GM12801 (cell line): ENCODE data around the gene FANCG.

Source experiments
- TF ChIP-seq, protein P1 (sequence below): IDR thresholded peaks from one replicate; pipeline ENCODE4 v1.5.1; 2011; ENCODE audit warnings: control low read depth; ENCODE audit not compliant: insufficient read length; ENCODE audit errors: extremely low read depth

The FANCG gene

DNA sequence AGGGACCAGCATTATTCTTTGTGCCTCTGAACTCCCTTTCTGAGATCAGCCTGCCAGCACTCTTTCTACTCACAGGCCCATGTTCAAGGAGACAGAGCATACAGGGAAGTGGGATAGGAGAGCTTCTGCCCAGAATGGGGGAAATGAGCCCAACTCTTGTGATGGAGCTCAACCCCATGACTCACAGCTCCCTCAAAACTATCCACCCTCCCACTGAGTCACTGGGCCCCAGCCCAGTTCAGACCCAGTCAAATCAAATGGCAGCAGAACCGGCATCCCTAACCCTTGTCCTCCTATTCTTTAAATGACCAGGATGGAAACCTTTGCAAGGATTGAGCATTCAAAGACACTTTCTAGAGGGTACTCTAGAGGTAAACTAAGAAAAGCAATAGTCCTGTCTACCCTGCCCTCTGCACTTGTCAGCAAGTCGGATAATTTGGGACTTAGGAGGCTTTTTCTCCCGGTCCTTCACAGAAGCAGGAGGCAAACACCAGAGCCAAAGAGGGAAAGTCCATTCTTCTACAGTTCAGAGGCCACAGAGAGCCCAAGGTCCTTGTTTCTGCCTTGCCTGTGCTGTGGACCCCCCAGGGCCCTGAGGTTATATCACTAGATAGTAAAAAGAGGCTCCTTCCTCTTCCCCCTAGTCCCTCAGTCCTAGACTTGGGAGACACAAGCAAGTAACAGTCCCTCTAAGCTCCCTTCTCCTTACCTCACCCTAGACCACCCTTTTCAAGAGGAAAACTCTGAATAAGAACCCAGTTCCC, 32.7 kb upstream of the FANCG start:
- TF ChIP-seq, protein P1, sequence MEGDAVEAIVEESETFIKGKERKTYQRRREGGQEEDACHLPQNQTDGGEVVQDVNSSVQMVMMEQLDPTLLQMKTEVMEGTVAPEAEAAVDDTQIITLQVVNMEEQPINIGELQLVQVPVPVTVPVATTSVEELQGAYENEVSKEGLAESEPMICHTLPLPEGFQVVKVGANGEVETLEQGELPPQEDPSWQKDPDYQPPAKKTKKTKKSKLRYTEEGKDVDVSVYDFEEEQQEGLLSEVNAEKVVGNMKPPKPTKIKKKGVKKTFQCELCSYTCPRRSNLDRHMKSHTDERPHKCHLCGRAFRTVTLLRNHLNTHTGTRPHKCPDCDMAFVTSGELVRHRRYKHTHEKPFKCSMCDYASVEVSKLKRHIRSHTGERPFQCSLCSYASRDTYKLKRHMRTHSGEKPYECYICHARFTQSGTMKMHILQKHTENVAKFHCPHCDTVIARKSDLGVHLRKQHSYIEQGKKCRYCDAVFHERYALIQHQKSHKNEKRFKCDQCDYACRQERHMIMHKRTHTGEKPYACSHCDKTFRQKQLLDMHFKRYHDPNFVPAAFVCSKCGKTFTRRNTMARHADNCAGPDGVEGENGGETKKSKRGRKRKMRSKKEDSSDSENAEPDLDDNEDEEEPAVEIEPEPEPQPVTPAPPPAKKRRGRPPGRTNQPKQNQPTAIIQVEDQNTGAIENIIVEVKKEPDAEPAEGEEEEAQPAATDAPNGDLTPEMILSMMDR: no peak

DNA sequence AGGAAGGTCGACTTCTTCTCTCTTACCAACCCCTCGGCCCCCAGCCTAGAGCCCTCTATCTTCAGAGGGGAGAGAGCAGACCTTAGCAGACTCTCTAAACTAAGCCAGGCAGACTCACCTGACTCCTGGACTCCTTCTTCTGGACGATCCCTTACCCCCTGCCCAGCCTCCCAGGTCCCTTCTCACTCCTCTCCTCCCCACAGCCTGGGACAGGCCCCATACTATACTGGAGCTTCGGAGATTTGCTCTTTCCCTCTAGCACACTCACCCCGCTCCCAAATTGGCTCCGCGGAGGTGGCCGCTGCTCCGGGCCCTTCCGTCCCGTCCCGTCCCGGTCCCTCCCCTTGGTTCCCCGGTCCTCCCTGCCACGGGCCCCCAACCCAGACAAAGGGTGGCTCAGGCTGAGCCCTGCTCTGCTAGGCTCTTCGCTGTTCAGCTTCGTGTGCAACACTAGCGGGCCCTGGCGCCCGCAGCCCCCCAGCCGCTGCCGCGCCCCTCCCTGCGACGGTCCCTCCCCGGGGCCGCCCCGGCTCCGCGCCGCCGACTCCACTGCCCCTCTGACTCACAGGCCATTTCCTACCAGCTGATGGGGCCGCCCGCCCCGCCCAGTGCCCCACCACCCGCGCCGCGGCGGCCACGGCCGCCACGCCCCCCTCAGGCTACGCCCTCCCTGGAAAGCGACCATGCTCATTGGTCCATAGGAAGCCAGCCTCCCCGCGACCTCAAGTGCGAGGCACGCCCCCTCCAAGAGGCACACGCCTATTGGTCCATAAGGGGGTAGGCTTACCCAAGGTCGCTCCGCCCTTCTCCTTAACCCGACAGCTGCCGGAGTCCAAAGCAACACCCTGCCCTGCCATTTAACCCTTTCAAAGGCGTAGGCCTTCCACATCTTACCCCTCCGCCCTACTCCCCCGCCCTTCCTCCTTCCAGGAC, 31.5 kb upstream of the FANCG start:
- TF ChIP-seq, protein P1: no peak

DNA sequence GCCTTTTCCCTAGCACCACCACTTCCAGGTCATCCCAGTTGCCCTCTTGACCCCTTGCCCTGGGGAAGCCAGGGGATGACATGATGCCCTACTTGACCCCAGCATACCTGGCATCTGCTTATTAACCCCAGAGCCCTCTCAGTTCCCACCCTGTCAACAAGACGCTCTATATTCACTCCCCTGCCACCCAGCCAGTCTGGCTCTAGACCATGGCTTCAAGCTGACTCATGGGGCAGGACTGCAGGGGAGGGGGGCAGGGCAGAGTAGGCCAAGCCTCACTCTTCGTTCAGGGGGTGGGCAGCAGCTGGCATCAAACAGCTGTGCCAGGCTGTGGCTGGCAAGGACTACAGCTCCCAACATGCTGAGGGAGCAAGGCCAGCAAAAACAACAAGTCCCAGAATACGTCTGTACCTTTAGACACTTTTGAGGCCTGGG, 30.6 kb upstream of the FANCG start:
- TF ChIP-seq, protein P1: no peak

DNA sequence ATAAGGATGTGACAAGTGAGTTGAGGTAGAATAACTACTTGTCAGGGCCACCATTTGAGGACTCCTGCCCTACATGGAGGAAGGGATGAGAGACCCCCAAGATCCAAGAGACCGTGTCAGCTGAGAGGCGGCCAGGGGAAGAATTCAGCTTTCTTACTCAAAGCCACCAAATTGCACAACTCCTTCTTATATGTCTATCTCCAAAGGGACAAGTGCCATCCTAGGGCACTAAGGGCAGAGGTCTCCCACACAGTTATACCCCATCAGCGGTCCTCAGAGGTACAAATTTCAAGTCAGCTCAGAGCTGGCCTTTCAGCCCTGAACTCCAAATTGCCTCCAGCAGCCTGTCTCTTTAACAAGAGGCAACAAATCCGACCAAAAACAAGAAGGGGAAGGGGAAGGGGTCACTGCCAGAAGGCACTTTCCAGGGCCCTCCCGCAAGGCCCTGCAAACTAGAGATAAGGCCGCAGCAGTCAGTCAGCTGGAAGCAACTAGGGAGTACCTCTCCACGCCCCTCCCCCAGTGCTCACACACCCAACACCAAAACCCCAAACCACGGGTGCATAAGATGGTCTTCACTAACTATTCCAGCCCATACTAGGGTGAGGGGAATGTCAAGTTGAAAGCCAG, 29.3 kb upstream of the FANCG start:
- TF ChIP-seq, protein P1: no peak

DNA sequence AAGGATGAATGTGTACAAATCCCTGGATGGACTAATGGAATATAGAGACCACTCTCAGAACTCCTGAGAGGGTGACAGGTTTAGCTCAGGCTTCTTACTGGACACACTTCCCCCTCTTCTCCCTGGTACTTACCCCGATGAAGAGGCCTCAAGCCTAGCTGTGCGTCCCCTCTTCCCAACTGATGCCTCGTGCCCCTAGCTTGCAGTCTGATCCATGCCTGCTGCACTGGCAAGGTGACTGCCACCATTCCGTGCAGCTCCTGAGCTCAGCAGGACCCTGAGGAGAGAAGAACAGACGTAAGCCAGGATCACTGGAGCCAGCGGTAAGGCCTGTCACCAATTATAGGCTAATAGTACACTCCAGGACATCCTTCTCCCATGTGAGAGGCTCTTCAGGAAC, 28.7 kb upstream of the FANCG start:
- TF ChIP-seq, protein P1: no peak

DNA sequence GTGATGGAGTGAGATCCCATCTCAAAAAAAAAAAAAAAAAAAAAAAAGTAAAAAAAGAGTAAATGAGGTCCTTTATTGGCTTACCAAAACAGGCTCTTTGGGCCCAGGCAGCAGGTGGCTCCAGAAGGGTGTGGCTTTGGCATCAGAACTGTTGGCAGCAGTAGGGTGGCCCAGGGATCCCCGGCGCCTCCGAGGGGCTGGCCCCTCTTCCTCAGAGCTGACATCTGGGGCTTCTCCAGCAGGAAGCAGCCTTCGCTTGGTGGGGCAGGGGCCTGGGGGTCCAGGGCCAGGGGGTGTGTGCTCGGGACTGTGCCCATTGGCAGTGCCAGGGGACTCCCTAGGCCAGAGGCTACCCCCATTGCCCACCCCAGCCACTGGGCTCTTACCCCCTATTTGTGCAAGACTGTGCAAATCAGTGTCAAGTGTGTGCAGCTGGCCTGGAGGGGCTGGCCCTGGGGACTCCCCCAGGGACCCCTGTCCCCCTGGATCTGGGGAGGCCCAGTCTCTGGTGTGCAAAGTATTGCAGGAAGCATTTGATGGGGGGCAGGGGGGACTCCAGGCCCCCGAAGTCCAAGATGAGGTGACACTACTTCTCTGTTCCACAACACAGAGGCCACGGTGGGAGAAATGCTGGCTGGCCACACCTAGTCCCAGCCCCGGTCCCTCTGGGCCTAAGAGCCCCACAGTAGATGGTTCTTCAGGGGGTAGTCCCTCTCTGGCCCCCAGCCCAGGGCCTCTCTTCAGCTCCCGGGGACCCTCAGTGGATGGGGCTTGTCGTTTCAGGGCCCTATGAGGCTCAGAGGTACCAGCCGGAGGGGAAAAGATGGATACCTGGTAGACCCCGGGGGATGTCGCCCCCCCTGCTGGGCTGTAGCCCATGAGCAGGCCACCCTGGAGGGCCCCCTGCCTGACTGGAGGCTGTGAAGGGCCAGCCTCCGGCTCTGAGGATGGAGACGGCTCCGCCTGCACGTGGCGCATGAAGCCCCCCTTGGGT, 27.9 kb upstream of the FANCG start:
- TF ChIP-seq, protein P1: no peak
